HepG2 (cell line): ENCODE data around the gene CALM1. TPM values are rescaled to one million over a fixed set of nuclear protein-coding genes. Genes with fewer than 3 reads are reported as not detected.
A peak's percentile ranks its signal among the peaks of the same experiment; 100 is the strongest.

Experiments
- ATAC-seq: fragments of 200-7000 bp; cut with Tn5 transposase; 3 replicates; pipeline ENCODE4 v1.9.1; 2020; ENCODE audit warnings: mild to moderate bottlenecking, moderate library complexity
- BruUV-seq: library from RNA; stranded (reverse); fragments of 400-500 nt; replicated peaks from 2 replicates; lab custom pipeline; 2021; lab: Mats Ljungman, UMichigan
- CTCF ChIA-PET: fragments of 300-600 bp; formaldehyde crosslinking; extraction: SDS; loops from one replicate; lab custom pipeline; 2021; ENCODE audit warnings: low total read pairs, inconsistent platforms, low intra/inter-chr PET ratio; lab: Yijun Ruan, JAX
- POLR2A ChIA-PET: fragments of 350-600 bp; sonication (Branson Sonifier 250); formaldehyde crosslinking; loops from one replicate; lab custom pipeline; 2020; ENCODE audit warnings: antibody characterized with exemption, inconsistent platforms; lab: Yijun Ruan, JAX
- DNase-seq: peaks from one replicate; pipeline ENCODE4 v3.0.0-alpha.2; 2015; ENCODE audit warnings: low spot score
- FAIRE-seq: peaks from 3 replicates; lab custom pipeline; 2011; peaks lifted over from hg19 to GRCh38; lab: Jason Lieb, UNC
- H2AFZ ChIP-seq: one replicate; pipeline ENCODE4 v1.6.1; 2011; ENCODE audit warnings: low read length, inconsistent platforms
- H3K27ac ChIP-seq: fragments of 300-600 bp; 3 replicates; pipeline ENCODE4 v1.8.0; 2011; ENCODE audit warnings: mixed run types, mild to moderate bottlenecking, mixed read lengths, low read length, inconsistent platforms; ENCODE audit not compliant: insufficient read depth; ENCODE audit errors: extremely low read length
- H3K27me3 ChIP-seq, 2 experiments: fragments of 200-600 bp in 1 of 2; 2 replicates in 1 of 2; 3 replicates in 1 of 2; pipeline versions ENCODE4 v1.6.0 to v1.8.0; 2011; ENCODE audit warnings: low read length in 2 of 2, mild to moderate bottlenecking in 2 of 2, moderate library complexity in 2 of 2, inconsistent platforms in 1 of 2; ENCODE audit not compliant: insufficient read depth in 2 of 2, control insufficient read depth in 1 of 2
- H3K36me3 ChIP-seq, 2 experiments: fragments of 200-600 bp in 1 of 2; replicated peaks in 1 of 2; 2 replicates in 1 of 2; 3 replicates in 1 of 2; pipeline versions ENCODE4 v1.5.1 to v1.8.0; 2011; ENCODE audit warnings: low read length in 2 of 2, inconsistent platforms in 1 of 2; ENCODE audit not compliant: insufficient read depth in 2 of 2, control insufficient read depth in 1 of 2
- H3K4me1 ChIP-seq: 2 replicates; pipeline ENCODE4 v1.5.1; 2012; ENCODE audit warnings: low read length, inconsistent platforms; ENCODE audit not compliant: insufficient read depth
- H3K4me2 ChIP-seq: 2 replicates; pipeline ENCODE4 v1.6.0; 2011; ENCODE audit warnings: low read depth, low read length, inconsistent platforms
- H3K4me3 ChIP-seq, 3 experiments: fragments of 200-600 bp in 1 of 3; sonication (generic), shearing (Covaris generic) in 1 of 3; replicated peaks in 1 of 3; 2 replicates each; pipeline ENCODE4 v1.5.1; 2011 to 2016; ENCODE audit warnings: low read length in 3 of 3, inconsistent platforms in 2 of 3, low read depth in 2 of 3, mild to moderate bottlenecking in 2 of 3, control low read depth in 1 of 3, mixed read lengths in 1 of 3; ENCODE audit not compliant: insufficient read depth in 1 of 3
- H3K79me2 ChIP-seq: one replicate; pipeline ENCODE4 v1.6.1; 2011; ENCODE audit warnings: low read length, inconsistent platforms; ENCODE audit not compliant: insufficient read depth
- H3K9ac ChIP-seq: 2 replicates; pipeline ENCODE4 v1.6.0; 2011; ENCODE audit warnings: mild to moderate bottlenecking, low read depth, low read length, inconsistent platforms; ENCODE audit not compliant: insufficient read depth
- H3K9me3 ChIP-seq: 2 replicates; pipeline ENCODE4 v1.5.1; 2012; ENCODE audit warnings: mild to moderate bottlenecking, low read length
- H4K20me1 ChIP-seq: 2 replicates; pipeline ENCODE4 v1.6.0; 2011; ENCODE audit warnings: inconsistent platforms, mild to moderate bottlenecking, low read length, moderate library complexity; ENCODE audit not compliant: insufficient read depth
- BRCA1 ChIP-seq: sonication (generic); formaldehyde crosslinking; IDR thresholded peaks from 2 replicates; pipeline ENCODE4 v1.4.0; 2020; ENCODE audit warnings: missing genetic modification reagents
- EED ChIP-seq: sonication (generic); formaldehyde crosslinking; IDR thresholded peaks from 2 replicates; pipeline ENCODE4 v1.5.0; 2020; ENCODE audit warnings: mild to moderate bottlenecking, missing genetic modification reagents
- FLYWCH1 ChIP-seq: sonication (generic); formaldehyde crosslinking; IDR thresholded peaks from 2 replicates; pipeline ENCODE4 v1.8.1; 2023; ENCODE audit warnings: mild to moderate bottlenecking, missing genetic modification reagents
- GATAD2A ChIP-seq: IDR thresholded peaks from 2 replicates; pipeline ENCODE4 v1.6.1; 2016
- GLI4 ChIP-seq: sonication (generic); formaldehyde crosslinking; IDR thresholded peaks from 2 replicates; pipeline ENCODE4 v1.5.1; 2020; ENCODE audit warnings: missing genetic modification reagents, mild to moderate bottlenecking, moderate library complexity, borderline replicate concordance
- HNRNPL ChIP-seq: fragments of 200-400 bp; formaldehyde crosslinking; IDR thresholded peaks from 2 replicates; pipeline ENCODE4 v1.6.1; 2017; ENCODE audit warnings: mild to moderate bottlenecking, low read depth, low read length
- JUND ChIP-seq: sonication (generic); formaldehyde crosslinking; IDR thresholded peaks from 2 replicates; pipeline ENCODE4 v1.8.0; 2022; ENCODE audit warnings: mild to moderate bottlenecking, missing genetic modification reagents
- NBN ChIP-seq: fragments of 450-650 bp; conservative IDR thresholded peaks from 2 replicates; pipeline ENCODE4 v1.6.1; 2017
- NR2C2 ChIP-seq: sonication (generic); formaldehyde crosslinking; IDR thresholded peaks from 2 replicates; pipeline ENCODE4 v1.4.0; 2020; ENCODE audit warnings: missing genetic modification reagents, mild to moderate bottlenecking, moderate library complexity, borderline replicate concordance
- SMARCE1 ChIP-seq: fragments of 450-650 bp; IDR thresholded peaks from 2 replicates; pipeline ENCODE4 v1.6.1; 2017; ENCODE audit warnings: borderline replicate concordance
- SRSF9 ChIP-seq: fragments of 200-400 bp; formaldehyde crosslinking; IDR thresholded peaks from 2 replicates; pipeline ENCODE4 v1.6.1; 2018; ENCODE audit warnings: borderline replicate concordance, mild to moderate bottlenecking, low read depth, low read length; ENCODE audit not compliant: insufficient read depth, poor library complexity, severe bottlenecking
- SSRP1 ChIP-seq: IDR thresholded peaks from 2 replicates; pipeline ENCODE4 v1.6.1; 2016; ENCODE audit warnings: control low read depth
- ZBTB21 ChIP-seq: sonication (generic); formaldehyde crosslinking; IDR thresholded peaks from 2 replicates; pipeline ENCODE4 v1.4.0; 2020; ENCODE audit warnings: missing genetic modification reagents
- ZFP90 ChIP-seq: sonication (generic); formaldehyde crosslinking; IDR thresholded peaks from 2 replicates; pipeline ENCODE4 v1.8.0; 2022; ENCODE audit warnings: missing genetic modification reagents, mild to moderate bottlenecking, inconsistent platforms, borderline replicate concordance
- ZNF644 ChIP-seq: IDR thresholded peaks from 2 replicates; pipeline ENCODE4 v1.6.1; 2016; ENCODE audit warnings: low read depth
- ZNF780A ChIP-seq: sonication (generic); formaldehyde crosslinking; IDR thresholded peaks from 2 replicates; pipeline ENCODE4 v1.8.0; 2022; ENCODE audit warnings: mild to moderate bottlenecking, missing genetic modification reagents, moderate library complexity
- WGBS: methylation state at CpG from one replicate; pipeline ENCODE4 v1.1.6; 2017; ENCODE audit warnings: low lambda C conversion rate; 5-methylcytosine and 5-hydroxymethylcytosine counted together
- in situ Hi-C: cut with HindIII; loops from 2 replicates; pipeline ENCODE4 v1.10.0; 2017; ENCODE audit warnings: low pct_unique_long_range_greater_than_20kb; ENCODE audit not compliant: extremely low pct_ligation_motif_present
- intact Hi-C: fragments of 100-400 bp; cut with micrococcal nuclease; formaldehyde crosslinking; loops from one replicate; pipeline ENCODE4 v1.10.0; 2022; ENCODE audit not compliant: unreplicated experiment
- polyA plus RNA-seq, 8 experiments: library from polyadenylated mRNA; depleted of rRNA in 3 of 8; stranded (reverse) in 7 of 8; unstranded in 1 of 8; fragments of >200 nt; fragmentation: Illumina TruSeq in 4 of 8; extraction: Trizol in 4 of 8; gene quantifications; 2 replicates each; pipeline versions ENCODE4 v1.2.1 to v1.2.3, GENCODE V29; 2011 to 2016; ENCODE audit warnings: low read depth in 4 of 8, missing spikeins in 1 of 8, mixed read lengths in 1 of 8; ENCODE audit not compliant: insufficient read depth in 1 of 8
- total RNA-seq, 5 experiments: library from RNA; depleted of rRNA; stranded (reverse); fragments of >200 nt; fragmentation: Illumina TruSeq; extraction: Trizol; gene quantifications; 2 replicates each; pipeline ENCODE4 v1.2.3, GENCODE V29; 2016; ENCODE audit warnings: low read depth in 1 of 5
- TF ChIP-seq, protein P1 (sequence below): sonication (generic); formaldehyde crosslinking; IDR thresholded peaks from 2 replicates; pipeline ENCODE4 v1.4.0; 2020; ENCODE audit warnings: low read depth, mild to moderate bottlenecking, missing genetic modification reagents
- TF ChIP-seq, protein P2 (sequence below), 2 experiments: sonication (generic) in 1 of 2; formaldehyde crosslinking in 1 of 2; IDR thresholded peaks; 2 replicates each; pipeline versions ENCODE4 v1.4.0 to v1.6.1; 2018 to 2020; ENCODE audit warnings: missing genetic modification reagents in 2 of 2, borderline replicate concordance in 1 of 2, low read depth in 1 of 2, mild to moderate bottlenecking in 1 of 2, missing biosample characterization in 1 of 2
- TF ChIP-seq, protein P3 (sequence below): IDR thresholded peaks from 2 replicates; pipeline ENCODE4 v1.6.1; 2016

The CALM1 gene
- total and polyA plus RNA-seq, 2 of the 13 experiments (the other 11 are each of a cell fraction or from before 2014, with no cell fraction given) = 110 to 238 TPM

DNA sequence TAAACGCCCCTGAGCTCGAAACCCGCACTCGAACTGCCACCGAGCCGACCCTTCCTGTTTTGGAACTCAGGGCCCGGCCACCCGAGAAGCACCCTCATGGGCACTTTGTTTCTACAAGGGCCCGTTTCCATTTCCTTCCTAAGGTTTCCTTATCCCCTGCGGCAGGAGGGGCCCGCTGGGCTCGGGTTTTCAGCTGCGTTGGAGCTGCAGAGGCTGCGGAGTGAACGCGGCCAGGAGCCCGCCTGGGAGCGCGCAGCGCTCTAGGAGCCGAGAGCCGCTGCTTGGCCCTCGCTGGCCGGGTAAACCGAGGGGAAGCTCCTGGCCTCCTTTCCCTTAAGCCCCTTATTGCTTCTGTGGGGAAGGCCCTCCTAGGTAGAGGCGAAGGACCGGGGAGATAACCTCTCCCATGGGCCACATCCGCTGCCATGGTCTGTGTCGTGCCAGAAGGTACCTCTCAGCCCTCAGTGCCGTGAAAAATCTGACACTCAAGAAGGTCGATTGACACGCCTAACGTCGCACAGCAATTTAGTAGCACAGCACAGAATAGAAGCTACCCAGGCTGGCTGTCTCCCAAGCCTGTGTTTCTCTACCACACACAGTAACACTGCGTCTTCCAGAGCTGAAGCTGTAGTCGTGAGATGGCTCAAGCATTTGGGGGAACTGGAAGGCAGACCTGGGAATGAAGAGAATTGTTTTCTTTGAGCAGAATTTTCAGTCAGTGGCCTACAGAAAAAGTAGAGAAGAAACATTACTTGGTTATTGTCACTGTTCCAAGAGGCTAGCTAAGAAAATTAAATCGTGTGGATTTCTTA lies 12.9 kb upstream of the CALM1 start:
- under 1% methylated on average over 25 of the region's 37 CpGs for WGBS
- POLR2A ChIA-PET = interaction anchor here (0.6 to 8.4 kb wide), 11 partner anchors 8 to 313 kb away, joined by 3 to 105 read pairs (median 4); partner anchors contain the start of genes CALM1, NRDE2 and PSMC1
- intact Hi-C loops = loop anchor here (1.0 to 2.0 kb wide), 4 partner anchors 15 to 429 kb away; partner anchors contain the start of genes EFCAB11 and TDP1
- TF ChIP-seq, protein P1, sequence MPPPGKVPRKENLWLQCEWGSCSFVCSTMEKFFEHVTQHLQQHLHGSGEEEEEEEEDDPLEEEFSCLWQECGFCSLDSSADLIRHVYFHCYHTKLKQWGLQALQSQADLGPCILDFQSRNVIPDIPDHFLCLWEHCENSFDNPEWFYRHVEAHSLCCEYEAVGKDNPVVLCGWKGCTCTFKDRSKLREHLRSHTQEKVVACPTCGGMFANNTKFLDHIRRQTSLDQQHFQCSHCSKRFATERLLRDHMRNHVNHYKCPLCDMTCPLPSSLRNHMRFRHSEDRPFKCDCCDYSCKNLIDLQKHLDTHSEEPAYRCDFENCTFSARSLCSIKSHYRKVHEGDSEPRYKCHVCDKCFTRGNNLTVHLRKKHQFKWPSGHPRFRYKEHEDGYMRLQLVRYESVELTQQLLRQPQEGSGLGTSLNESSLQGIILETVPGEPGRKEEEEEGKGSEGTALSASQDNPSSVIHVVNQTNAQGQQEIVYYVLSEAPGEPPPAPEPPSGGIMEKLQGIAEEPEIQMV (CRISPR knock-in tag) = 0 out of 2 replicates have a peak, but pooled peaks have one; percentile 10
- TF ChIP-seq, protein P2, sequence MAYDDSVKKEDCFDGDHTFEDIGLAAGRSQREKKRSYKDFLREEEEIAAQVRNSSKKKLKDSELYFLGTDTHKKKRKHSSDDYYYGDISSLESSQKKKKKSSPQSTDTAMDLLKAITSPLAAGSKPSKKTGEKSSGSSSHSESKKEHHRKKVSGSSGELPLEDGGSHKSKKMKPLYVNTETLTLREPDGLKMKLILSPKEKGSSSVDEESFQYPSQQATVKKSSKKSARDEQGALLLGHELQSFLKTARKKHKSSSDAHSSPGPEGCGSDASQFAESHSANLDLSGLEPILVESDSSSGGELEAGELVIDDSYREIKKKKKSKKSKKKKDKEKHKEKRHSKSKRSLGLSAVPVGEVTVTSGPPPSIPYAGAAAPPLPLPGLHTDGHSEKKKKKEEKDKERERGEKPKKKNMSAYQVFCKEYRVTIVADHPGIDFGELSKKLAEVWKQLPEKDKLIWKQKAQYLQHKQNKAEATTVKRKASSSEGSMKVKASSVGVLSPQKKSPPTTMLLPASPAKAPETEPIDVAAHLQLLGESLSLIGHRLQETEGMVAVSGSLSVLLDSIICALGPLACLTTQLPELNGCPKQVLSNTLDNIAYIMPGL (CRISPR knock-in tag; IDR thresholded peaks at IDR 0.05; ENCODE audit: borderline replicate concordance in 1 of 2, low read depth in 1 of 2) = 0 out of 4 replicates have a peak, but pooled peaks of 1 of the 2 experiments have one; percentile 58
- TF ChIP-seq SRSF9 = no peak
- no peak for TF ChIP-seq JUND (CRISPR knock-in tag)
- TF ChIP-seq FLYWCH1 (CRISPR knock-in tag) = no peak
- no peak for TF ChIP-seq HNRNPL
- no peak for TF ChIP-seq EED (CRISPR knock-in tag)
- TF ChIP-seq ZFP90 (CRISPR knock-in tag) = no peak
- TF ChIP-seq, protein P3, sequence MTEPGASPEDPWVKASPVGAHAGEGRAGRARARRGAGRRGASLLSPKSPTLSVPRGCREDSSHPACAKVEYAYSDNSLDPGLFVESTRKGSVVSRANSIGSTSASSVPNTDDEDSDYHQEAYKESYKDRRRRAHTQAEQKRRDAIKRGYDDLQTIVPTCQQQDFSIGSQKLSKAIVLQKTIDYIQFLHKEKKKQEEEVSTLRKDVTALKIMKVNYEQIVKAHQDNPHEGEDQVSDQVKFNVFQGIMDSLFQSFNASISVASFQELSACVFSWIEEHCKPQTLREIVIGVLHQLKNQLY (CRISPR knock-in tag) = 0 out of 2 replicates have a peak, but pooled peaks have one; percentile 2
- no peak for TF ChIP-seq ZNF644 (CRISPR knock-in tag)
- 0 out of 2 replicates have a peak, but pooled peaks have one; percentile 17 for TF ChIP-seq SSRP1 (CRISPR knock-in tag)
- no peak for TF ChIP-seq NR2C2
- no peak for TF ChIP-seq ZNF780A (CRISPR knock-in tag)
- TF ChIP-seq BRCA1 (CRISPR knock-in tag) = no peak
- no peak for TF ChIP-seq NBN
- no peak for TF ChIP-seq SMARCE1
- TF ChIP-seq GLI4 (CRISPR knock-in tag) = no peak
- no peak for TF ChIP-seq ZBTB21 (CRISPR knock-in tag)
- no peak for TF ChIP-seq GATAD2A

More for the DNA sequence above, 12.9 kb upstream of the CALM1 start:
- peak; percentile 13 for DNase-seq
- ATAC-seq = peak; percentile 67
- Histone ChIP-seq H3K4me2 (peak overlapping the region; percentile 98), H3K79me2 (no peaks in the 10 kb centered on the region), H3K27ac (peak overlapping the region; percentile 96), H3K9me3 (no peaks in the 10 kb centered on the region), H4K20me1 (no peaks in the 10 kb centered on the region), H2AFZ (peak overlapping the region; percentile 75), H3K4me3 (peak overlapping the region; percentile 72 to 76 (median 74)), H3K4me1 (peaks cover 44% of the 10 kb centered on the region), H3K27me3 (no peaks in the 10 kb centered on the region; a peak in 1 of 5 replicates), H3K9ac (peak overlapping the region; percentile 79), H3K36me3 (no peaks in the 10 kb centered on the region)
- in situ Hi-C loops = no loop called here
- FAIRE-seq = no peak
- BruUV-seq = TSS peak; percentile 88
- CTCF ChIA-PET = interaction anchor here (1.1 kb wide), 1 partner anchor 13 kb away, joined by 3 read pairs; the partner anchor contains the start of gene CALM1
